HCT116 (cell line): Measurements from ENCODE around the gene ZMYM5. TPM values are rescaled to one million over a fixed set of nuclear protein-coding genes. Genes with fewer than 3 reads are reported as not detected.

ENCODE experiments used
- ATAC-seq: fragments of 200-7000 bp; cut with Tn5 transposase; 2 replicates; pipeline ENCODE4 v1.9.1; 2020; ENCODE audit warnings: mild to moderate bottlenecking, moderate library complexity
- BruUV-seq: library from RNA; stranded (reverse); fragments of 400-500 nt; replicated peaks from 2 replicates; lab custom pipeline; 2021; lab: Mats Ljungman, UMichigan
- CTCF ChIA-PET: fragments of 300-600 bp; sonication (Branson Sonifier 250); formaldehyde crosslinking; loops from one replicate; lab custom pipeline; 2021; ENCODE audit warnings: antibody characterized with exemption; lab: Charles Lee
- POLR2A ChIA-PET: fragments of 300-600, 350-600 bp; sonication (Branson Sonifier 250); formaldehyde crosslinking; loops from one replicate; lab custom pipeline; 2021; ENCODE audit warnings: antibody characterized with exemption; lab: Charles Lee
- RAD21 ChIA-PET, 2 experiments: fragments of 300-600 bp; sonication (Branson Sonifier 250); formaldehyde crosslinking; loops; one replicate each; lab custom pipeline; 2023; ENCODE audit warnings: low total read pairs in 2 of 2; ENCODE audit not compliant: uncharacterized antibody in 2 of 2, unreplicated experiment in 2 of 2, low non-redundant PET in 1 of 2; lab: Charles Lee
- DNase-seq: peaks from one replicate; pipeline ENCODE4 v3.0.0-alpha.2; 2010; ENCODE audit warnings: low read depth, low spot score
- H2AFZ ChIP-seq: fragments of 200-600 bp; shearing (Covaris generic), sonication (generic); 2 replicates; pipeline ENCODE4 v1.6.1; 2017; ENCODE audit warnings: low read depth, mixed run types, mixed read lengths, antibody characterized with exemption, low read length; ENCODE audit not compliant: poor library complexity, severe bottlenecking
- H3K27ac ChIP-seq: 2 replicates; pipeline ENCODE4 v1.5.1; 2012; ENCODE audit warnings: low read depth, low read length
- H3K27me3 ChIP-seq: fragments of 200-600 bp; sonication (generic); 2 replicates; pipeline ENCODE4 v1.6.1; 2016; ENCODE audit warnings: mixed run types, low read length, mixed read lengths; ENCODE audit not compliant: insufficient read depth
- H3K36me3 ChIP-seq, 2 experiments: fragments of 200-500 bp in 1 of 2; fragments of 200-600 bp in 1 of 2; sonication (Bioruptor generic) in 1 of 2; sonication (generic) in 1 of 2; 2 replicates each; pipeline versions ENCODE4 v1.5.1 to v1.6.1; 2014 to 2016; ENCODE audit warnings: low read length in 2 of 2, inconsistent platforms in 1 of 2, mixed read lengths in 1 of 2, mixed run types in 1 of 2; ENCODE audit not compliant: insufficient read depth in 2 of 2, control insufficient read depth in 1 of 2
- H3K4me1 ChIP-seq, 2 experiments: fragments of 200-600 bp in 1 of 2; sonication (generic) in 1 of 2; 2 replicates each; pipeline versions ENCODE4 v1.5.1 to v1.6.1; 2012 to 2017; ENCODE audit warnings: low read length in 2 of 2, inconsistent platforms in 1 of 2, mild to moderate bottlenecking in 1 of 2, mixed read lengths in 1 of 2, mixed run types in 1 of 2, moderate library complexity in 1 of 2; ENCODE audit not compliant: insufficient read depth in 2 of 2, control insufficient read depth in 1 of 2
- H3K4me2 ChIP-seq: fragments of 200-600 bp; sonication (generic); 2 replicates; pipeline ENCODE4 v1.6.1; 2017; ENCODE audit warnings: mixed run types, low read length, mixed read lengths
- H3K4me3 ChIP-seq, 2 experiments: fragments of 200-600 bp in 1 of 2; sonication (generic) in 1 of 2; replicated peaks in 1 of 2; 2 replicates each; pipeline ENCODE4 v1.5.1; 2011 to 2016; ENCODE audit warnings: low read length in 2 of 2, control low read depth in 1 of 2, low read depth in 1 of 2, mild to moderate bottlenecking in 1 of 2, mixed read lengths in 1 of 2, mixed run types in 1 of 2
- H3K79me2 ChIP-seq: fragments of 200-600 bp; sonication (generic); 2 replicates; pipeline ENCODE4 v1.6.1; 2017; ENCODE audit warnings: mild to moderate bottlenecking, mixed run types, low read length, moderate library complexity, mixed read lengths; ENCODE audit not compliant: insufficient read depth
- H3K9ac ChIP-seq: fragments of 200-600 bp; sonication (generic); 2 replicates; pipeline ENCODE4 v1.6.1; 2016; ENCODE audit warnings: low read length, mixed read lengths
- H3K9me2 ChIP-seq: fragments of 200-600 bp; sonication (generic), shearing (Covaris generic); 2 replicates; pipeline ENCODE4 v1.6.1; 2017; ENCODE audit warnings: mixed run types, mild to moderate bottlenecking, moderate library complexity; ENCODE audit not compliant: insufficient read depth
- H3K9me3 ChIP-seq, 2 experiments: fragments of 200-500 bp in 1 of 2; fragments of 200-600 bp in 1 of 2; sonication (Bioruptor generic) in 1 of 2; sonication (generic) in 1 of 2; 2 replicates each; pipeline ENCODE4 v1.6.1; 2014 to 2017; ENCODE audit warnings: low read length in 2 of 2, mixed read lengths in 2 of 2, inconsistent platforms in 1 of 2, low read depth in 1 of 2, mild to moderate bottlenecking in 1 of 2, mixed run types in 1 of 2, moderate library complexity in 1 of 2; ENCODE audit not compliant: control insufficient read depth in 1 of 2, insufficient read depth in 1 of 2
- H4K20me1 ChIP-seq: fragments of 200-600 bp; sonication (generic), shearing (Covaris generic); 2 replicates; pipeline ENCODE4 v1.6.1; 2017; ENCODE audit warnings: mixed run types, mild to moderate bottlenecking, moderate library complexity; ENCODE audit not compliant: insufficient read depth
- CTCF ChIP-seq, 3 experiments: fragments of 200-600 bp in 1 of 3; sonication (generic) in 1 of 3; IDR thresholded peaks in 2 of 3; conservative IDR thresholded peaks in 1 of 3; 2 replicates each; pipeline ENCODE4 v1.5.1; 2012 to 2017; ENCODE audit warnings: low read depth in 2 of 3, low read length in 2 of 3, antibody characterized with exemption in 1 of 3, borderline replicate concordance in 1 of 3, control low read depth in 1 of 3, mild to moderate bottlenecking in 1 of 3, mixed read lengths in 1 of 3, mixed run types in 1 of 3, moderate library complexity in 1 of 3; ENCODE audit not compliant: insufficient read depth in 1 of 3
- ELF1 ChIP-seq: IDR thresholded peaks from 2 replicates; pipeline ENCODE4 v1.6.1; 2012; ENCODE audit warnings: low read depth, borderline replicate concordance
- EZH2 ChIP-seq: fragments of 200-600 bp; sonication (generic); IDR thresholded peaks from 2 replicates; pipeline ENCODE4 v1.6.1; 2017; ENCODE audit warnings: antibody characterized with exemption, mixed run types
- FOSL1 ChIP-seq: IDR thresholded peaks from 2 replicates; pipeline ENCODE4 v1.6.1; 2012; ENCODE audit warnings: low read depth
- JUND ChIP-seq: IDR thresholded peaks from 2 replicates; pipeline ENCODE4 v1.6.1; 2012
- MAX ChIP-seq: IDR thresholded peaks from 2 replicates; pipeline ENCODE4 v1.6.1; 2012
- POLR2A ChIP-seq: IDR thresholded peaks from 2 replicates; pipeline ENCODE4 v1.7.0; 2011; ENCODE audit warnings: borderline replicate concordance; ENCODE audit not compliant: insufficient read depth, insufficient read length; ENCODE audit errors: extremely low read depth
- POLR2AphosphoS5 ChIP-seq: IDR thresholded peaks from 2 replicates; pipeline ENCODE4 v1.6.1; 2011; ENCODE audit warnings: mild to moderate bottlenecking, low read depth, low read length, moderate library complexity
- RAD21 ChIP-seq: IDR thresholded peaks from 2 replicates; pipeline ENCODE4 v1.6.1; 2012; ENCODE audit warnings: low read depth, mild to moderate bottlenecking
- SIN3A ChIP-seq: IDR thresholded peaks from 2 replicates; pipeline ENCODE4 v1.6.1; 2012; ENCODE audit warnings: low read depth
- SP1 ChIP-seq: IDR thresholded peaks from 2 replicates; pipeline ENCODE4 v1.6.1; 2012; ENCODE audit warnings: low read depth
- YY1 ChIP-seq: IDR thresholded peaks from 2 replicates; pipeline ENCODE4 v1.6.1; 2011; ENCODE audit warnings: low read length, low read depth, moderate library complexity, mild to moderate bottlenecking; ENCODE audit not compliant: insufficient replicate concordance; ENCODE audit errors: extremely low read depth
- ZNF274 ChIP-seq: fragments of 200-500 bp; sonication (Bioruptor generic); IDR thresholded peaks from 2 replicates; pipeline ENCODE4 v1.6.1; 2014; ENCODE audit warnings: mild to moderate bottlenecking, low read depth, low read length, inconsistent platforms
- intact Hi-C: fragments of 100-400 bp; cut with micrococcal nuclease; formaldehyde crosslinking; loops from 2 replicates; pipeline ENCODE4 v1.10.0; 2022
- total RNA-seq: library from RNA; stranded (reverse); gene quantifications from one replicate; pipeline ENCODE4 v1.2.1, GENCODE V29; 2021; ENCODE audit not compliant: unreplicated experiment
- TF ChIP-seq, protein P1 (sequence below): IDR thresholded peaks from 2 replicates; pipeline ENCODE4 v1.6.1; 2011; ENCODE audit warnings: mild to moderate bottlenecking, low read length, moderate library complexity; ENCODE audit not compliant: insufficient replicate concordance; ENCODE audit errors: extremely low read depth

ZMYM5 gene
- total RNA-seq, 1 experiment from 2014 or later = 9.6 TPM

- H3K27me3 ChIP-seq = no peaks in the 10 kb centered on the region
- no peaks in the 10 kb centered on the region for H3K9me2 ChIP-seq
- no peak overlapping the region; a peak in 1 of 4 replicates for H3K4me3 ChIP-seq
- no peaks in the 10 kb centered on the region for H3K9me3 ChIP-seq
- peaks cover 68% of the 10 kb centered on the region for H3K79me2 ChIP-seq
- ChIA-PET POLR2A (interaction anchor here (0.6 to 2.3 kb wide), 2 partner anchors 18 to 27 kb away, joined by 3 to 11 read pairs; partner anchors contain the start of gene ZMYM5), CTCF (interaction anchor here (0.7 kb wide), 2 partner anchors 17 to 26 kb away, joined by 3 read pairs; no protein-coding TSS in a partner anchor), RAD21 (interaction anchor here in 1 of 2 experiments (0.6 kb wide), 1 partner anchor 10 kb away, joined by 4 read pairs; no protein-coding TSS in a partner anchor)
- H2AFZ ChIP-seq = no peak overlapping the region
- peaks cover 2 to 5% of the 10 kb centered on the region in 2 experiments; a peak in 3 of 4 replicates for H3K36me3 ChIP-seq
- H3K27ac ChIP-seq = no peak overlapping the region; the same call in 1 of the 2 replicates
- no TSS peak for BruUV-seq
- peaks cover 14 to 16% of the 10 kb centered on the region in 2 experiments for H3K4me1 ChIP-seq
- peak; percentile 91 for ATAC-seq
- H4K20me1 ChIP-seq = no peaks in the 10 kb centered on the region
- peak overlapping the region; percentile 49 for H3K4me2 ChIP-seq
- no peak overlapping the region for H3K9ac ChIP-seq
- TF ChIP-seq SP1 (peak; percentile 9; the same call in 1 of the 2 replicates), FOSL1 (peak; percentile 44; the same call in 1 of the 2 replicates), JUND (peak; percentile 48), EZH2 (no peak), MAX (no peak)
- intact Hi-C loops = no loop called here
- DNase-seq = peak; percentile 77
These were observed 17.7 kb downstream of the ZMYM5 start for GRCh38 chr13:19845758-19846157.

DNA sequence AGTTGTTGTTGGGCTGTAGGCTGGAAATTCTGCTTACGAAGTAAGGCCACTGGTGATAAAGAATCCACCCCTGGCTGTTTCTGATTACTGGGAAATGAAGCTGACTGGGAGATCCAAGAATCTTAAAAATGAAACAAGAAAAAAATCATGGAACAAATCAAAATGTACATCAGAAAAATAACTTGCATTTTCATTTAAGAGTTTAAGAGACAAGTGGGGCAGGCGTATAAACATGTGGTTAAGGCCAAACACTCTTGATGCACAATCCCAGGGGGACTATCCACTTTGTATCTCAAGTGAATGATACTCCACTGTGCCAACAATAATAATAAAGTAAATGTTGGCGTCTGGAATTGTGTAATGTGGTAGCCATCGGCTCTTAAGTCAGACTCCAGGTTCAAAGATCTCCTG, 24.6 kb downstream of the ZMYM5 start:
- Histone ChIP-seq H3K27ac (no peak overlapping the region), H3K9ac (no peak overlapping the region), H3K4me1 (no peaks in the 10 kb centered on the region), H3K27me3 (no peaks in the 10 kb centered on the region), H4K20me1 (no peaks in the 10 kb centered on the region), H3K9me3 (no peaks in the 10 kb centered on the region), H3K4me3 (no peak overlapping the region), H3K9me2 (no peaks in the 10 kb centered on the region), H2AFZ (no peak overlapping the region), H3K79me2 (peaks cover 22% of the 10 kb centered on the region), H3K36me3 (peaks cover 0 to 6% of the 10 kb centered on the region in 2 experiments; a peak in 2 of 4 replicates), H3K4me2 (no peak overlapping the region)
- ChIA-PET RAD21 (no interaction called here), CTCF (interaction anchor here (1.2 kb wide), 1 partner anchor 22 kb away, joined by 3 read pairs; no protein-coding TSS in a partner anchor), POLR2A (no interaction called here)
- DNase-seq (no peak), ATAC-seq (no peak)
- intact Hi-C loops = no loop called here
- no TSS peak for BruUV-seq
- TF ChIP-seq POLR2A (no peak), POLR2AphosphoS5 (no peak), ZNF274 (no peak), ELF1 (no peak), SIN3A (no peak), RAD21 (no peak), YY1 (no peak), CTCF (IDR thresholded peaks at IDR 0.05 in 2 of 3, conservative IDR thresholded peaks at IDR 0.05 in 1 of 3; ENCODE audit: borderline replicate concordance in 1 of 3, insufficient read depth in 1 of 3, low read depth in 2 of 3, low read length in 2 of 3) (no peak)
- TF ChIP-seq, protein P1, sequence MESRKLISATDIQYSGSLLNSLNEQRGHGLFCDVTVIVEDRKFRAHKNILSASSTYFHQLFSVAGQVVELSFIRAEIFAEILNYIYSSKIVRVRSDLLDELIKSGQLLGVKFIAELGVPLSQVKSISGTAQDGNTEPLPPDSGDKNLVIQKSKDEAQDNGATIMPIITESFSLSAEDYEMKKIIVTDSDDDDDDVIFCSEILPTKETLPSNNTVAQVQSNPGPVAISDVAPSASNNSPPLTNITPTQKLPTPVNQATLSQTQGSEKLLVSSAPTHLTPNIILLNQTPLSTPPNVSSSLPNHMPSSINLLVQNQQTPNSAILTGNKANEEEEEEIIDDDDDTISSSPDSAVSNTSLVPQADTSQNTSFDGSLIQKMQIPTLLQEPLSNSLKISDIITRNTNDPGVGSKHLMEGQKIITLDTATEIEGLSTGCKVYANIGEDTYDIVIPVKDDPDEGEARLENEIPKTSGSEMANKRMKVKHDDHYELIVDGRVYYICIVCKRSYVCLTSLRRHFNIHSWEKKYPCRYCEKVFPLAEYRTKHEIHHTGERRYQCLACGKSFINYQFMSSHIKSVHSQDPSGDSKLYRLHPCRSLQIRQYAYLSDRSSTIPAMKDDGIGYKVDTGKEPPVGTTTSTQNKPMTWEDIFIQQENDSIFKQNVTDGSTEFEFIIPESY = no peak
